Activated CD8-positive, alpha-beta memory T cell treated with anti-CD3 and anti-CD28 coated beads, Interleukin-2, amount 50 U/mL, for 1 hour (primary cell): ENCODE data around the gene CDH7.

Source experiments
- DNase-seq: peaks from one replicate; pipeline ENCODE4 v3.0.0-alpha.2; 2020; ENCODE audit errors: extremely low read depth

CDH7 gene

GRCh38 chr18:65768120-65768778 is 17.4 kb downstream of the CDH7 start:
- no peak for DNase-seq

- DNase-seq, result no peak
Observed at GRCh38 chr18:65769652-65770051, 18.8 kb downstream of the CDH7 start.

DNA sequence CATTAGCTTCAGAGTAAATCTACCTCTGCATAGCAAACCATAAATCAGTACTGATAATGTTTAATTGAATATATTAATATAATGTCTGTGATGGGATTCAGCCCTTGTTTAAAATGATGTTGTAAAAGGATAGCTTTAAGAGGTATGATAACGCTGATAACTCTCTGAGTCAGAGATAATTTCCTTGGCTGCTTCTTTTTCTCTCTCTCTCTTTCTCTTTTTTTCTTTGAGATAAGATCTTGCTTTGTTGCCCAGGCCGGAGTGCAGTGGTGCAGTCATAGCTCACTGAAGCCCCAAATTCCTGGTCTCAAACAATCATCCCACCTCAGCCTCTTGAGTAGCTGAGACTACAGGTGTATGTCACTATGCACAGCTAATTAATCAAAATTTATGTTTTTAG is 35.7 kb downstream of the CDH7 start:
- no peak for DNase-seq

GRCh38 chr18:65788373-65788772 is 37.6 kb downstream of the CDH7 start:
- DNase-seq, result no peak

- no peak for DNase-seq
Observed at GRCh38 chr18:65790604-65791003, 39.8 kb downstream of the CDH7 start.

- no peak for DNase-seq
Observed at GRCh38 chr18:65791719-65792118, 40.9 kb downstream of the CDH7 start.

DNA sequence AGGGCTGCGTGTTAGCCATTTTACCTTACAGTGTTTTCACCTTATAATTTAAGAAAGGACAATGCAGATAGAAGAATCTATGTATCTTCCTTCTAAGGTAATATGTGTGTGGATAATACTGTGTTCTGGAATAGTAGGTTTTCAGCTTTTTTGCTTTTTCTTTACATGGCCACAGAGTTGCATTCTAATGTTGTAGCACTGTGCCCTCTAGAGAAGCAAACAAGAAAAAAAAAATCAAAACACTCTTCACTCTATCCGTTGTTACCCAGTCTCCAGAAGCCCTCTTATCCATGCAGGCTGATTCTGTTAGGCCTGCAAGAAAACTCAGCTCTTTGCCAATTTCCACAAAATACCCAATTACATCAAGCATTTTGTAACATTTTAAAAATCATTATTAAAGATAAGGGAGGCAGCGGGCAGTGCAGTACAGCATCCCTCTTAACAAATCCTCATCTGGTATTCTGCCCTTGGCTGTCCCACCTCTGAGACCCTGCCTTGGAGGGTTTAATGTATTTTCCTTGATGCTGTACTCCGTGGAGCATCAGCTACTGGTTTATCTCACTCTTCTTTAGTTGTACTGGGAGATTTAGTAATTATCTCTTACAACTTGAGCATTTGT is 41.8 kb downstream of the CDH7 start:
- DNase-seq, result no peak

- no peak for DNase-seq
Observed at GRCh38 chr18:65808759-65809158, 57.9 kb downstream of the CDH7 start.

DNA sequence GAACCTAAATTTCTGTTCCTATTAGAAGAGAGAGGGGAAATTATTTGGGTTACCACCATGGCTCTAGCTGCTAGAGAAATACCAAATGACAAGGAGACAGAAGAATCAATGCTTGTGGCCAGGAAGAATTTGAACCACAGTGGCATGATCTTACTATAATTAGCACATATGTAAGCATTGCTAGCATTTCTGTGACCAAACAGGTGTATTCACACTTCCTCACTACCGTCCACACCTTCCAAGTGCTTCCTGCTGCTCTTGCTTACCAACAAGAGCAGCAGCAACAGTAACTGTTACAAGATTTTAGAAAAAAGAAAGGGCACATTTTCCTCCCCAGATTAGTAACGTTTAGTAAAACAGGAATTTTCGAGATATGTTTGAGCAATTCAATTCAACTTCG is 60.5 kb downstream of the CDH7 start:
- DNase-seq, result no peak

DNA sequence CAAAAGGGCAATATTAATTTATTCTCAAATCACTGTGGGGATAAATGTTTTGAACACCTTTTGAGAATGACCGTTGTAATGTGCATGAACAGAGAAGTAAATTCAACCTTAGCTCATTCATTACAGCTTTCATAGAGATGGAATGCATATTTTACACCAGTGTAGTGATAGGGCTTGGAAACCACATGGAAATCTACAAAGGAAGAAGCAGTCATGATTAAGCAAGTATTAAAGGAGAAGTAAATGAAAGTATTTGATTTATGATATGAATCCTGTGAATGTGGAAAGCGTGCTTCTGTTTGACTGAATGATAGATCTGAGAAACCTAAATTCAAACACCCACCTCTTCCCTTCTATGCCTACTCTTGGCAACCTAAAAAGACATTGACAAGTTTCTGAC is 64.7 kb downstream of the CDH7 start:
- DNase-seq, result no peak

- DNase-seq, result no peak
Observed at GRCh38 chr18:65817178-65817577, 66.4 kb downstream of the CDH7 start.

GRCh38 chr18:65821911-65822310 is 71.1 kb downstream of the CDH7 start:
- no peak for DNase-seq

DNA sequence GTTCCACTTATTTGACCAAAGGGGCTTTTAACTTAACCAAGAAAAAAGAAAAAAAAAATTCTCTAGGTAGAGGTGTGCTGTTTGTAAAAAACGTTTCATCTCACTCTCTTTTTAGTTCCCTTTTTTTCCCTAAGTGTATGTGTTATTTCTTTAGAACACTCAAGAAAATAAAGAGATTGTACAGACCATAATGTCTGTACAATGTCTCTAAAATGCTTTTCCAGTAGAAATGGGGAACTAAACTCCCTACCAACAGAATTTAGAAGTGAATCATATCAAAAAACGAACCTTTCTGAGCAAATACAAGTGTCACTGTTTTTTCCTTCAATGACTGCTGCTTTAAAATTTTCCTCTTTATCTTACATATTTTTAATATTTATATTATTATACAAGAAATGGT is 72.0 kb downstream of the CDH7 start:
- no peak for DNase-seq

DNA sequence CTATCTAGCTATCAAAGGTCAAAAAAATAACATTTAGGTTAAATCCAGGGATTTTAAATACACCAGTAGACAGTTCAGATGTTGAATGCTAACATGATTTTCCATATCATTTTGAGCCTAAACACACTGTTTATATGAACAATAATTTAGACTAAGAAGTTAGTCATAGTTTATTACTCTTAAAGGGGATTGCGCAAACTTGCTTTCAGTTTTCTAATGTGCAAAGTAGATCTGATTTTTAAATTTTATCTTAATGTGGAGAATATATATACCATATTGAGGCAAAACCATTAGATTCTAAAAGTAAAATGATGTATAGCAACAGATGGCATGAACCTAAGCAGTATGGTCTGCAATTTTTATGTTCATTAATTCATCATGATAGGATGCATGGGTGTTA is 76.6 kb downstream of the CDH7 start:
- DNase-seq, result no peak

GRCh38 chr18:65835881-65836280 is 85.1 kb downstream of the CDH7 start:
- DNase-seq, result no peak

DNA sequence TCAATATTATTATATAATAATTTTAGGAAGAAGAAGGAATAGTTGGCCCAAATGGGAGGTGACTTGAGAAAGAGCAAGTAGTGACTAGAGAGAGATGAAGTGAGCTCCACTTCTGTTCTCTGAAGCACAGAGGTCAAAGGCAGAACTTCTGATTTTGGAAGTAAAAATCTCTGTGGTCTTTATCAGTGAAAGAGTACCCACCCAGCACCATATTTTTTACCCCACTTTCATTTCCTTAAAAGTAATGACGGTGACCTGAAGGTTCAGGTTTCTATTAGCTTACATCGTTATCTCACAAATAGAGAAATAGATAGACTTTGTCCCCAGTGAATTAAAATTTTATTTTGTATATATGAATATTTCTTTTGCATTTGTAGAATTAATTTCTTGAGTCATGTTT is 95.3 kb downstream of the CDH7 start:
- DNase-seq, result no peak

DNA sequence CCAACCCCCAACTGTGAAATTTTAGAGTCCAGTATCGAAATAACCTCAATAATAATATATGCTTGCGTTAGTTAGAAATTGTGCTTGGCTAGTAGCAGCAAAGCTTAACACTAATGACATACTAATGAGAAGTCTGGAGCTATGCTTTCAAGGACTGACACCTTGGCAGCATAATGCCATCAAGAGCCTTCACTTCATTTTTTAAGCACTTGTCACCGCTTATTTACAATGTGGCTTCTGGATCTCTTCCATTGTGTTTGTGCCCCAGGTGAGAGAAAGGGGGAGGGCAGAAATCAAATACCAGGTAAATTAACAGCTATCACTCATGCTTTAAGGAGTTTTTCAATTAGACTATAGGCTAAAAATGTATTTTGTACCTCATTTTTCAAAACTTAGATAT is 101.5 kb downstream of the CDH7 start:
- DNase-seq, result no peak

DNA sequence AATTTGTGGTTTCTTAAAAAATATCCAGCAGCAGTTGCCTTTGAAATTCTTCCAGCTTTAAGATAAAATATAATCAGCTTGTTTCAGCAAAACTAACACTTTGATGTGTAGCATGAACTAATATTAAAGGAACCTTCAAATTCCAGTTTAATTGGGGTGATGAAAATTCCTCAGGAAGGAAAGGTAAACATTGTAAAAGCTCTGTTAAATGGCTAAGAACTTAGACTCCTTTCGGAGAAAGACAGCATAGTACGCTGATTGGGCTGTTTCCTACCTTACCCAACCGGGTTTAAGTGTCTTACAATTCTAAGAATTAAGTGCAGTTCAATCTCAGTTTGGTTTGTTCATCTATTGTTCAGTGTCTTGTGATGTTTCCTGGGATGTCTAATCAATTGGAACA is 108.3 kb downstream of the CDH7 start:
- no peak for DNase-seq

DNA sequence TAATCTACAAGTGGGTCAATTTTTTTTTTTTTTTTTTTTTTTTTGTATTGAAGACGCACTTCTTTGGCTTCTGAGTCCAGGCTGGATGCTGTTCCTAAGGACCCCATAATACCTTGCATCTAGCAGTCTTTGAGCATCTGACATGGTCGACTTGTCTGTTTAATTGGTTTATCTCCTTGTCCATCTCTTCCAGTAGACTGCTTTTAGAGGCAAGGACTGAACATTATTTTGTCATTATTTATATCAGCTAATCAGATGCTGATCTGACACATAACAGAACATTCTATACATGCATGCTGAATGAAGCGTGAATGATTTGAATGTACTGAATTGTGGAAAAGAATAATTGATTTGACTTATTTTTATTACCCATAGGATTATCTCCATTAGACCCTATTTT is 118.7 kb downstream of the CDH7 start:
- DNase-seq, result no peak

DNA sequence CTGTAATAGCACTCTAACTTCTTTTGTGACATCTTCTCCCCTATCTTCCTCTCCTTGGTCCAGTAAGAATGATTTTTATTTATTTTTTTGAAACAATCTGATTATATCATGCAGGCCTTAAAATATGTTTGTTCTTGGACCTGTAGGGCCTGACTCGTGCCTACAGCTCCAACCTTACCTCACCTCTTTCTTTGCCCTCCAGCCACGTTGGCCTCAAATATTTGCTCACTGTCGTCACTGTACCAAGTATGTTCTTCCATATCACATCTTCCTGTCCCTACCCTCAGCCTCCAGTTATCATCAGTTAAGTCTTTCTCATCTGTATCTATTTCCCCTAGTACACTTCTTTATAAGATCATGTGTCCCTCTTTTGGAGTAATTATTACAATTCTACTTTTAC is 125.5 kb downstream of the CDH7 start:
- DNase-seq, result no peak

DNA sequence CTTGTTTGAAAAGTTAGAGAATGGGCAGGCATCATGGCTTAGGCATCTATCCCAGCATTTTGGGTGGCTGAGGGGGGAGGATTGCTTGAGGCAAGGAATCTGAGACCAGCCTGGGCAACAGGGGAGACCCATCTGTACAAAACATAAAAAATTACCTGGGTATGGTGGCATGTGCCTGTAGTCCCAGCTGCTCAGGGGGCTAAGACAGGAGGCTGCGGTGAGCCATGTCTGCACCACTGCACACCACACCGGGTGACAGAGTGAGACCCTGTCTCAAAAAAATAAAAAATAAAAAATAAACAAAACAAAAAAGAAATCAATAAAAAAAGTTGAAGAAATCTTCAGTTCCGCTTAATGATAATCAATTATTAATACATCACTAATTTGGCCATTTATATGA is 146.5 kb downstream of the CDH7 start:
- DNase-seq, result no peak

- no peak for DNase-seq
Observed at GRCh38 chr18:65901522-65901921, 150.7 kb downstream of the CDH7 start.

DNA sequence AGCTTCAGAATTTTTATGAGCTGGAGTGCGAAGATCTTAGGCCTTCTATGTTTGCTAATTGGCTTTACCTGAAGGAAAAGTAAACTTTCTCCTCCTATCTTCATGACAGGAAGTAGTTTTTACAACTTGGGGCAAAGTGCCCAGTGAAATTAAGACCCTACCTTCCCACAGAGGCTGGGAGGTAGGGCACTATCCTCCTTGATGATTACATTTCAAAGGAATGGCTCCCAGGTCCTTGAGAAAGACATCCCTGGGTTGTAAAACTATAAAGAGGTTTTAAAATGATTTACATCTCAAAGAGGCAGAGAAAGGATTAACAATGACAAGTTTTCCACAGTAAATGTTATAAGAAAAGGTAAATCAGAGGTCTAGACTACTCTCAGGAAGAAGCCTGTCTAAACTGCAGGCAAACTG is 155.8 kb downstream of the CDH7 start:
- no peak for DNase-seq

GRCh38 chr18:65907281-65907680 is 156.5 kb downstream of the CDH7 start:
- no peak for DNase-seq
